NCI-H1436 treated with DMSO at 0.1 percent for 48 hours (cell line): ENCODE measurements around the gene EDC3.
"Not testable (repeated sequence)": the region's sequence is repeated elsewhere in the genome, so short reads cannot be mapped to it uniquely, and the experiment has no call there.

Experiments used
- DNase-seq: peaks from one replicate; lab custom pipeline; 2025; lab: John Stamatoyannopoulos, UW

EDC3 gene

DNA sequence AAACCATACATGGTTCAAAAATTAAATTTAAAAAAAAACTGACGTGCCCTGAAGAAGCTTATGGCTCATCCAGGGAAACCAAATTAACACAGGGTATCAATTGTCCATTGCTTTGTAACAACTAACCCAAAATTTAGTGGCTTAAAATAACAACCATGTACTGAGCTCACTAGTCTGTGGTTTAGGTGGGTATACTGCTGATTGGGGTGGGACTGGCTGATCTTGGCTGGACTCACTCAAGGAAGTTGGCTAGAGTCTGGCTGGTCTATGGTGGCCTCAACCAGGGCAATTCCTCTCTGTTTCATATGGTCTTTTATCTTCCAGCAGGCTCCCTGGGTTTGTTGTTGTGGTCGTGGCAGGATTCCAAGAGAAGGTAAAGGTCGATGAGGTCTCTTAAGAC, 14.1 kb upstream of the EDC3 start:
- DNase-seq = no peak

DNA sequence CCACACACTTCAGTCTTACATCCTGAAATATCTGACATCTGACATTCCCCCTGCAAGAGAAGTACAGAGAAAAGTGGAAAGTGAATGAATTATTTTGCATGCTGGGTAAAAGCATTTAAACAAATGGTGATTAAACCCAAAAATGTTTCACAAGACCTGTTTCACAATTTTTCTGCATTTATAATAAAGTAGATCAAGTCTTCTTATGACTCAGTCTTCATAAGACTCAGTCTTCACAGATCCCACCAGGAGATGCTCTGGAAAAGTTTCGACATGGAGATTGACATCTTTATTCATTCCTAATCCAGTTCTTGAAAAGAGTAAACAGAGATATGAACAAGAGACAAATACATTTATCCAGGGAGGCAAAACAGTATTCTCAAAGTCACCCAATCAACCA, 13.2 kb upstream of the EDC3 start:
- no peak for DNase-seq

DNA sequence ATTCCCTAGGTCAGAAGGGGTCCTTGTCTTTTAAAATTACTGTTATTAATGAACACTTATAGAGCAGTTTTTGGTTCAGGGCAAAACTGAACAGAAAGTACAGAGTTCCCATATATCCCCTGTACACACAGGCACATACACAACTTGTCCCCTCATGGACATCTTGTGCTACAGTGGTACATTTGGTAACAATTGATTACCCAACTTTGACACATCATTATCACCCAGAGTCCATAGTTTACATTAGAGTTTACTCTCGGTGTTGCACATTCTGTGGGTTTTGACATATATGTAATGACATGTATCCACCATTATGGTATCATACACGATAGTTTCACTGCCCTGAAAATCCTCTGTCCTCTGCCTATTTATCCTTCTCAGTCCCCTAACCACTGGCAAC, 984 bp upstream of the EDC3 start:
- DNase-seq = no peak

DNA sequence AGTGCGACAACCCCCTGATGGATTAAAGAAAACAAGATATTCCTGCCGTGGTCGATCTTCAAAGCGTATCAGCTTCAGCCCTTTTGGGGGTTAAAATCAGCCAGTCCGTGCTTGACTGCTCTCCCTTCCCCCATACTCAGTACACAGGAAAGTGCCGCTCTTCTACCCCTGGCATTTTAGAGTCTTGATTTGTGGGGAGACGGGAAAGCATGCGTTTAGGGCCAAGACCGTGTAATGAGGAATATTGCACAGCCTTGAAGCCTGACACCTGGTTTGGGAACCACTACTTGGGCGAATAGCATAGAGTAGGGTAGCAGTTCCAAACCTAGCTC, 540 bp upstream of the EDC3 start:
- no peak for DNase-seq

DNA sequence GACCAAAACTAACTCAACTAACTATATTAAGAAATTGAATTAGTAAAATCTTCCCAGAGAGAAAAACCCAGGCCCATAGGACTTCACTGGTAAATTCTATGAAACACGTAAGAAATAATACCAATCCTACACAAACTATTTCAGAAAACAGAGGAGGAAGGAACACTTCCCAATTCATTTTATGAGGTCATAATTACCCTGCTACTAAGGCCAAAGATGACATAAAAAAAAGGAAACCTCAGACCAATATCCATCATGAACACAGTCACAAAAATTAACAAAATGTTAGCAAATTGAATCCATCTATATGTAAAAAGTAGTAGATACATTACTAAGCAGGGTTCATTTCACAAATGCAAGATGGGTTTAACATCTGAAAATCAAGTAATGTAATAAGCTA, 3.5 kb downstream of the EDC3 start:
- no peak for DNase-seq

DNA sequence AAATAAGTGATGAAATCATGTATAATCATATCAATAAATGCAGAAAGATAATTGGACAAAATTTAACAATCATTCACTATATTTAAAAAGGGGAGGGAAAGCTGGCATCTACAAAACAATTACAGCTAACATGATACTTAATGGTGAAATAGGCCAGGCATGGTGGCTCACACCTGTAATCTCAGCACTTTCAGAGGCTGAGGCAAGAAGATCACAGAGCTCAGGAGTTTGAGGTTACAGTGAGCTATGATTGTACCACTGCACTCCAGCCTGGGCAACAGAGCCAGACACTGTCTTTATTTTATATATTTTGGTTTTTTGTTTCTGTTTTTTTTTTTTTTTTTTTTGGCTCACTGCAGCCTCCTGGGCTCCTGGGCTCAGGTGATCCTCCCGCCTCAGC, 12.1 kb downstream of the EDC3 start:
- no peak for DNase-seq

DNA sequence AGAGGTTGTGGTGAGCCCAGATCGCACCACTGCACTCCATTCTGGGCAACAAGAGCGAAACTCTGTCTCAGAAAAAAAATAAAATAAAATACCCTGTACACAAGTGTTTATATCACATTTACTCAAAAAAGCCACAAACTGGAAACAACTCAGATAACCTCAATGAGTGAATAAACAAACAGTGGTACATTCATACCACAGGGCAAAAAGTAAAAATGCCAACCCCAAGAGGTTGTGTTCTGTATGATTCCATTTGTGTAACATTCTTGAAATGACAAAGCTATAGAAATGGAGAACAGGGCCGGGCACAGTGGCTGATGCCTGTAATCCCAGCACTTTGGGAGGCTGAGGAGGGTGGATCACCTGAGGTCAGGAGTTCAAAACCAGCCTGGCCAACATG, 12.9 kb downstream of the EDC3 start:
- no peak for DNase-seq

DNA sequence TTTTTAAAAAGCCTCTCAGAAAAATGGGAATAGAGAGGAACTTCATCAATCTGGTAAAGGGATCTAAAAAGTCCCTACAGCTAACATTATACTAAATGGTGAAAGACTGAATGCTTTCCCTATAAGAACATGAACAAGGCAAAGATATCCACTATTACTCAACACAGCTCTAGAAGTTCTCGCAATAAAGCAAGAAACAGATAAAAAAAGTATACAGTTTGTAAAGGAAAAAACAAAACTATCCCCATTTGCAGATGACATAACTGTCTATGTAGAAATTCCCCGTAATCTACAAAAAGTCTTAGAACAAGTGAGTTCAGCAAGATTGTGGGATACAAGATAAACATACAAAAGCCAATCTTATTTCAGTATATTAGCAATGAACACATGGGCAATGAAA, 15.4 kb downstream of the EDC3 start:
- DNase-seq = no peak

DNA sequence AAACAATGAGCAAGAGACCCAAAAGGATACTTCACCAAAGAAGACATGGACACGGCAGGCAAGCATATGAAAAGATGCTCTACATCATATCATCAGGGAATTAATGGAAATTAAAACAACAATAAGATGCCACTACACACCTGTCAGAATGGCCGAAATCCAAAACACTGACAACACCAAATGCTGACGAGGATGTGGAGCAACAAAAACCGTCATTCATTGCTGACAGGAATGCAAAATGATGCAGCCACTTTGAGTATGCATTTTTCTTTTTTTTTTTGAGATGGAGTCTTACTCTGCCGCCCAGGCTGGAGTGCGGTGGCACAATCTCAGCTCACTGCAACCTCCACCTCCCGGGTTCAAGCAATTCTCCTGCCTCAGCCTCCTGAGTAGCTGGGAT, 19.0 kb downstream of the EDC3 start:
- no peak for DNase-seq

DNA sequence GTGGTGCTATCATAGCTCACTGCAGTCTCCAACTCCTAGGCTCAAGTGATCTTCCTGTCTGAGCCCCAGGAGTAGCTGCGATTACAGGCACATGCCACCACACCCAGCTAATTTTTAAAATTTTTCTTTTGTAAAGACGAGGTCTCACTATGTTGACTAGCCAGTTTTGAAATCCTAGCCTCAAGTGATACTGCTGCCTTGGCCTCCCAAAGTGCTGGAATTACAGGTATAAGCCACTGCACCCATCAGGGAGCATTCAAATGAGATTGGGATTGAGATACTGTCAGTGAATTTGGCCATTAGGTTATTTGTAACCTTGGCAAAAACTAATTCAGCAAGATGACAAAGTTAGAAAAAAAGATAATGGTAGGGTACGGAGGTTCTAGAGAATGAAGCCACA, 21.7 kb downstream of the EDC3 start:
- DNase-seq = no peak

DNA sequence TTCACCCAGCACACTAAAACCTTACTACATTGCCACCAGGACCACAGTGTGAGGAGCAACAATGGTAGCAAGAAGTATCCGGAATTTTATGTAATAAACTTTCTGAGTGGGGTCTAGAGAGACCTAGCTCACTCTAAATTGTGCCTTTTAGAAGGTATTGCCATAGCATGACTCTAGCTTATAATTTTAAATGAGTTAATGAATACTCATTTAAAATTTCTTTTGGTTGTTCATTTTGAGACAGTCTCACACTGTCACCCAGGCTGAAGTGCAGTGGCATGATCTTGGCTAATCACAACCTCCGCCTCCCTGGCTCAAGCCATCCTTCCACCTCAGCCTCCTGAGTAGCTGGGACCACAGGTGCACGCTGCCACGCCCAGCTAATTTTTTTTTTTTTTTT, 26.2 kb downstream of the EDC3 start:
- DNase-seq = no peak

DNA sequence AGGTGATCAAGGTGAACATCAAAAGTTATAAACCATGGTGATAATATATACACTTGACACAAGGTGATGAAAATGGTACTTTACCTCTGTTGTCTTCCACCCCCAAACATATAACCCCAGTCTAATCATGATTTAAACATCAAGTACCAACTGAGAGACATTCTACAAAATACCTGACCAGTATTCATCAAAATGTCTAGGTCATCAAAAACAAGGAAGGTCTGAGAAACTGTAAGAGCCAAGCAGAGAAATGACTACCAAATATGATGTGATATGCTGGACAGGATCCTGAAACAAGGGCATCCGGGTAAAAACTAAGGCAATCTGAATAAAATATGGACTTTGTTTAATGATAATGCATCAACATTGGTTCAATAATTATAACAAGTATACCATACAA, 27.8 kb downstream of the EDC3 start:
- DNase-seq = no peak

DNA sequence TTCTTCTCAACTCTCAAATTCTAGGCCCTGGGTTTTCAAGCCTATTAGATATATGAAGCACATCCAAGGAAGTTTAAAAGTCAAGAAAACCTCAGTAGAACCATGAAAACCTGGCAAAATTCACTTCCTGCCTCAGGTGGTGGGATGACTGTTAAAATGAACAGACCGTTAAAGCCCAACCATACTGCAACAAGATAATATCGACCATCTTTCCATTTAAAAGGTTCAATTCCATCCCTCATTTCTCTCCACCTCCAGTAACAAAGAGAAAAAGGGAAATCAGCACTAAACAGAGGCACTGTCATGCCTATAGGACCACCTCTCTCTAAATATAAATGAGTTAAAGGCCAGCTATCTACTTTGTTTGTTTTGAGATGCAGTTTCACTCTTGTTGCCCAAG, 31.2 kb downstream of the EDC3 start:
- no peak for DNase-seq

DNA sequence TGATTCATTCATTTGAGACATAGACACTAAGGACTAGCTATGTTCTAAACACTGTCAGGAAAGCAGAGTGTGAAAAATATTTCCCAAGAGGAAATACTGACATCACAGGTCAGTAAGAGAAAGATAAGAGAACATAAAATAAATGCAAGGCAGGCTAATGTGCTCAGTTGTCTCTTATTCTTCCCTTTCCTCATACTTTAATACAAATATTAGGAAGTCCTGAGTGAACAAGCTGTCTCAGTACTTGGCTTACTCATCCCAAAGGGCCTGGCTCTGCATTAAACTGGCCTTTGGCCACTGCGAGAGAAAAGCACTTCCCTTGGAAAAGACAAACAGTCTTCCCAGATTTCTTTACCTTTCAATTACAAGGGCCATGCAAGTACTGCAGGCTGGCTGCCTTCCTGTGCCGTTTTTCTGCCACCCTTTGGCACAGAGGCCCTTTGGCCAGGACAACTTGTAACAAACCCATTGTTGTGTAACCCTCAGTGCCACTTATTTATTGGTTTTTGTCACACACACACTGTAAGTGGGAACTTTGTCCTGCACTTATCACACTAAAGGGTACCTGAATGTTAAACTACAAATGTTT, 31.7 kb downstream of the EDC3 start:
- DNase-seq = no peak

DNA sequence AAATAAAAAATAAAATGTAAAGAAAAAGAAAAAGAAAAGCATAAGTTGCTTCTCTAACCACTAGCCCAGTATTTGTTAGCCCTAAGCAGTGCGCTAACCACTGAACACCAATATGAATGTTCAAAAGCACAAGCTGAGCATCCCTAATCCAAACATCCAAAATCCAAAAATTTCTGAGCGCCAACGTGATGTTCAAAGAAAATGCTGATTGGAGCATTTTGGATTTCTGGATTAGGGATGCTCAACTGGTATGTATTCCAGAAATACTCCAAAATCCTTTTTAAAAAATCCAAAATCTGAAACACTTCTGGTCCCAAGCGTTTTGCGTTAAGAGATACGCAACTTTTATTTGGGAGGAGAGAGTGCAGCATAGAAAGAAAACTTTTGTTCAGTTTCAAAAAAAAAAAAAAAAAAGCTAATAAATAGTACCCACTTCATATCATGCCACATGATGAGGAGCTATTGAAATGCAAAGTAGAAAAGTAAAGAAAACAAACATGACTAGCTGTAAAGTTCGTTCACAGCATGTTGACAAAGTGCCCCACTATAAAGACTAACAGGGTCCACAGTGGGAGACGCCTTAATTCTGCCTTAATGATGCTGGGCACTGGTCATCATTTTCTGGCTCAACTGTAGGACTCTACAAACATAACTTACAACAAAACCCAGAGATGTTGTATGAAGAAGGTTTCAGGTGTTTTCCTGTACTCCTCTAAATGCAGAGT, 32.4 kb downstream of the EDC3 start:
- no peak for DNase-seq

DNA sequence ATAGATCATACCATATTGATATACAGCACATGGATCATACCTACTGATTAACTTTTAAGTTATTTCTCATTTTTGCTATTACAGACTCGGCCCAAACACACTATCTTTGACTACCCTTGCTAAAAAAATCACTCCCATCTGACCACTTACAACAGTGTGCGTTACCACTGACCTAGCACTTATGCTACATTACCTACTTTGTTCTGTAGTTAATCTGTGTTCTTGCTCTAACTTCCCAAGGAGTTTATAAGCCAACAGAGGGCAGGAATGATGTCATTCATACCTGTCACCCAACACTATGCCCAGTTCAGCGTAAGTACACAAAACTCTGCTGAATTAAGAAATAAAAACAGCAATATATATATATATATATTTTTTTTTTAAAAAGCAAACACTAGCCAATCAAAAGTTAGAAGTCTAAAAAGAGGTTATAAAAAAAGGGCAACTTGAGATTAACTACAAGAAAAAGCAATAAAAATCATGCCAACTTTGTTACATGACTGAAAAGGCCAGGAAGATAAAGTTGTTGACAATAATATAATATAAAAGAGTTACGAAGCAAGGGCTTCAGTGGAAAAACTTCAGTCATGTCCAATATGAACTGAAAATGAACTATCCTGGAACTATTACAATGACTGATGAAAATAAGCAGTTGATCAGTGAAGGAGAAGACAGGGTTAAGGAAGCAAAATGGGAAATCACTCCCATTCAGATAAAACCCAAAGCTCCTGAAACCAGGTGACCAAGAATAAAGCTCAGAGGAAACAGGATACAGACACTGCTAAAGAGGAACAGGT, 33.6 kb downstream of the EDC3 start:
- no peak for DNase-seq

DNA sequence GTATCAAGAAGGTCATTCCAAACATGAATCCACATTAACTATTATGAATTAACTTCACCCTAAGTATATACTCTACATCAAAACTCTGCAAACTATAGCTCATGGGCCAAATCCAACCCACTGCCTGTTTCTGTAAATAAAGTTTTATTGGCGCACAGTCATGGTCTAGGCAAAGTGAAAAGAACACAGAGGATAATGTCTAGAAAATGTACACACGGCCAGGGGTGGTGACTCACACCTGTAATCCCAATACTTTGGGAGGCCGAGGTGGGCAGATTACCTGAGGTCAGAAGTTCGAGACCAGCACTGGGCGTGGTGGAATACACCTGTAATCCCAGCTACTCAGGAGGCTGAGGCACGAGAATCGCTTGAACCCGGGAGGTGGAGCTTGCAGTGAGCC, 34.5 kb downstream of the EDC3 start:
- DNase-seq = not testable (repeated sequence)

DNA sequence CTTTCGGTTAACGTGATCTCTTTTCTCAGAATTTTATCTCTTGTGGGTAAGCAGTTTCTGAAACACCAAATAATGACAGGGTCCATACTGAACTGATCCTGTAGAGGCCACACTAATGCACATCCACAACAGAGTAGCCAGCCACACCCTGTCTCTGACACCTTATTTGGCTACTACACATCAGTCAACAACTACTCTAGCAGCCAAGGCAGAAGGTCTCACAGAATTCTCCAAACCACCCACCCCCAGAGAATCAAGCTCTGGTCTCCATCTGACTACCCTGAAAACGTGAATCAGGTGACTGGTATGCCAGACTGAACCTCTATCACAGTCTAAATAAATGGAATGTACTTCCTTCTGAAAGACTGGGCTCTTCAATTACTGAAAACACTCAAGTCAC, 38.0 kb downstream of the EDC3 start:
- DNase-seq = no peak

DNA sequence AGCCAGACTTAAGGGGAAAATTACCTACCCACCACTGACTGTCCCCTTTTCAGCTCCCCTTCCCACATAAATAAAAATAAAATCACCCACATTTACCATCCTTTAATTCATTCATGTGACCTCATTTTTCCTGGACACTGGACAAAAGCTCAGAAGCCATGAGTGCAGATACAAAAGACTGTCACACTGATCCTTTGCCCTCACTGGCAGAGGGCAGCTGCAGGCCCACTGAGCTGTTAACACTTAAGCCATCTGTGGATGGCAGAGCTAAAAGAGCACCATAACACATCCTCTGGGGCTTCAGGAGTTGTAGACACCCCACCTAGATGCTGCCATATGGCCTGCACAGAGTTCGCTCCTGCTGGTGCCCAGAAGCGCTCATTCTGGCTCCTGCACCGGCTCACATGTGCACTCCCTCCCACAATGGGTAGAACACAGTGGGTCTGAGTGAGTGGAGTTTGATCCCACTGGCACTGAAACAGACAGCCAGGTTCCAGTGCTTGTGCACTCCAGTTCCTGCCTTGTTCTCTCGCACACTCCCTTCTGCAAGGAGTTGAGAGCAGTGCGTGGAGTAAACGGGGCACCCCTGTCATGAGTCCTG, 38.8 kb downstream of the EDC3 start:
- DNase-seq = no peak

DNA sequence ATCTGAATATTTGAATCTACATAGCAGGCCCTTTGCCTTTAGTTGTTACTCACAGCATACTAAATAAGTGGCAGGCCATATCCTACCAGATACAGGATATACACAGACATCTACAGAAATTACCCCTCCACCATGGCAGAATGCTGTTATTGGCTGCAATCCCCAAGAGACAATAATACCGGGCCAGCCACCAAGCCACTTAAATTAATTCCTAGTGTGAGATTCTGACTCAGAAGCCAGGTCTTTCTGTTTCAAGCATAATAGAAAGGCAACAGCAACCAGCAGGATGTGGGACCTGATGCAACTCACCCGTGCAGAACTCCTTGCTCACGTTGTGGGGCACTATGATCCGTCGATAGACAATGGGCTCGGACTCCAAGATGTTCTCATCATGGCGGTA, 40.4 kb downstream of the EDC3 start:
- peak; percentile 27 for DNase-seq

DNA sequence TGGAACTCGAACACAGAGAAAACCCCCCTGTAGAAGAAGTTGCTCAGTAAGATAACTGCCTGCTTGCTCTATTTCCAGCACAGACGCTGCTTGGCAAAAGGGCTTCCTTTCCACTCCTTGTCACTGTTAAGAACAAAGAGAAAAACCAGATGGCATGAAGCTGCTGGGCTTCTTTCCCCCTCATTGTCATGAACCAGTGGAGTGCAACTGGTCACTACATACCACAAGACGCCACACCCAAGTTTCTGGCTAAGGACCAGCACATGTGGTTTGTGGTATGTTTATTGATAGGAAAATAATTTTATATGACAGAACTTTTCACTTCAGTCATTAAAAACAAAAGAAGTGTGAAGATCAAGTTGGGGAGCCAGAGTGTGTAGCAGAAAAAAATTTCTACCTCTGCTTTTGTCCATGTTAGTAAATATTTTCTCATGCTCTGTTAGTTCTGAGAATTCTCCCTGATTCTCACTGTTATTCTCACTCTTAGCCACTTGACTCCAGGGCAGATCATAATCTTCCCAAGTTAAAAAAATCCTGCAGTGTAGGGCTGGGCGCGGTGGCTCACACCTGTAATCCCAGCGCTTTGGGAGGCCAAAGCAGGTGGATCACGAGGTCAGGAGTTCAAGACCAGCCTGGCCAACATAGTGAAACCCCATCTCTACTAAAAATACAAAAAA, 42.3 kb downstream of the EDC3 start:
- no peak for DNase-seq

DNA sequence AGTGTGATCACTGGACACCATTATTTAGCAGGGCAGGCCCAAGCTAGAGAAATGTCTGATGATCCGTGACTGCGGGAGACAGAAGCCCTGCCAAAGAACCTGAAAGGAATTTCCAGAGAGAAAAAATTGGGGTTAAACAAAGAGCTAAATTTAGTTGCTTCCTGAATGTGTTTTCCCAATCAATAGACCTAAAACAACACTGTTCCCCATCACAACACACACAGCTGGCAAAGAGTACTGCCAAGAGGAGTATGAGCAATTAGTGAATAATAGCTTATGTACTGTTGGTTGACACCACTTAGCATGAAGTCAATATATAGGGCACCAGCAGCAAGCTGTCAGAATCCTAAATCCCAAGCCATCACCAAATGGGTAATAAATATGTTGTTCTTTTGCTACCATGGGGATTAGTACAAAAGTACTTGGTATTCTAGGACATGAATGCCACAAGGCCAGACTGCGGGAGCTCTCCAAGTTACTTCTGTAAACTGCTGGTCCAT, 44.5 kb downstream of the EDC3 start:
- DNase-seq = no peak
